SIG-M5 (cell line): Measurements from ENCODE around the gene BBIP1.
"Not testable (repeated sequence)": the region's sequence is repeated elsewhere in the genome, so short reads cannot be mapped to it uniquely, and the experiment has no call there.

Experiments
- DNase-seq: peaks from one replicate; lab custom pipeline; 2025; lab: John Stamatoyannopoulos, UW

Gene BBIP1

GRCh38 chr10:110883924-110884323 is 35.1 kb downstream of the BBIP1 start:
- no peak for DNase-seq

- no peak for DNase-seq
Measured at GRCh38 chr10:110881905-110882304, 37.1 kb downstream of the BBIP1 start.

DNA sequence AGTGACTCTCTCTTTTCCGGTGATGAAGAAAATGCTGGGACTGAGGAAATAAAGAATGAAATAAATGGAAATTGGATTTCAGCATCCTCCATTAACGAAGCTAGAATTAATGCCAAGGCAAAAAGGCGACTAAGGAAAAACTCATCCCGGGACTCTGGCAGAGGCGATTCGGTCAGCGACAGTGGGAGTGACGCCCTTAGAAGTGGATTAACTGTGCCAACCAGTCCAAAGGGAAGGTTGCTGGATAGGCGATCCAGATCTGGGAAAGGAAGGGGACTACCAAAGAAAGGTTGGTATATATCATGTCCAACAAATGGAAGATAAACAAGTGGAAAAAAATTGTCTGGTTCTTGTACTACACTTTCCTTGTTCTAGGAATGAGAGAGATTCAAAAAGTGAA is 37.7 kb downstream of the BBIP1 start:
- DNase-seq: no peak

DNA sequence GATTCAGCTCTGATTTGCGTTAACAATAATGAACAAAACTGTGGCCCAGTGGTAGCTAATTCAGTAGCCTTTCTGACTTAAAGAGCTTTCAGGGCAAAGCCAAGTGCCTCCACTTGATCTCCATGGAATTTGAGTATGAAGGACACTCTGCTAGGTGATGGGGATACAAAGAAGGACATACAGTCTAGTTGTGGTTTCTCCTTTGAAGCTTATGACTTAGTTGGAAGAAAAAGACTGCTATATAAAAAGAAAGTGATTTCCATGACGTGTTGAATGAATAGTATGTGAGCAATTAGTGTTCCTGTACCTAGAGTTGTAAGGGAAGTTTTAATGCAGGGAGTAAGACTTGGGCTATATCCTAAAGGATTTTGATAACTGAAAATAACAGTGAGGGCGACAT is 39.0 kb downstream of the BBIP1 start:
- no peak for DNase-seq

DNA sequence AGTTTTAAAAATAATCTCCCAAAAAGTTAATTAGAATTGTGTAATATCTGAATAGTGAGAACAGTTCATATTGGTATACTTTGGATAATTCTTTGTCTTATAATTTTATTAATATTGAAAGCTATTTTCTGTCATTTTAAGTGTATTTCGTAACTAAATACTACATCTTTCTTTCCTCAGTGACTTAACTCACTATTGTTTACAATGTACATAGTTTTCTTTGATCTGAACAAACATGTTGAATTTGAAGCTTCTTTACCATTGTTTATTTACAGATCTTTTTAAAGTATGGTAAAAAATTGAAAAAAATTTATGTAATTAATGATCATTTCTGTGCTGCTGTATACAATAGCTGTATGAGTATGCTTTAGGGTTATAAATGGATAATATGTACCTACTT is 42.2 kb downstream of the BBIP1 start:
- DNase-seq: no peak

DNA sequence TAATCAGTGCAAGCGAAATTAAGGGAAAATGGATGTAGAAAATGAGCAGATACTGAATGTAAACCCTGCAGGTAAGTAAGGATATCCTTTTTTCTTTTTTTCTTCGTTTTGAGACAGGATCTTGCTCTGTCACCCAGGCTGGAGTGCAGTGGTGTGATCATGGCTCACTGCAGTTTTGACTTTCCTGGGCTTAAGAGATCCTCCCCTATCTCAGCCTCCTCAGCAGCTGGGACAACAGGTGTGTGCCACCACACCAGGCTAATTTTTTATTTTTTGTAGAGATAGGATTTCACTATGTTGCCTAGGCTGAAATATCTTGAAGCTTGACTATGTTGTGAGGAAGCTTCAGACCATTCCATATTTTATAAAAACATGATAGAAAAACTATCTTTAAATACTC is 43.0 kb downstream of the BBIP1 start:
- no peak for DNase-seq

DNA sequence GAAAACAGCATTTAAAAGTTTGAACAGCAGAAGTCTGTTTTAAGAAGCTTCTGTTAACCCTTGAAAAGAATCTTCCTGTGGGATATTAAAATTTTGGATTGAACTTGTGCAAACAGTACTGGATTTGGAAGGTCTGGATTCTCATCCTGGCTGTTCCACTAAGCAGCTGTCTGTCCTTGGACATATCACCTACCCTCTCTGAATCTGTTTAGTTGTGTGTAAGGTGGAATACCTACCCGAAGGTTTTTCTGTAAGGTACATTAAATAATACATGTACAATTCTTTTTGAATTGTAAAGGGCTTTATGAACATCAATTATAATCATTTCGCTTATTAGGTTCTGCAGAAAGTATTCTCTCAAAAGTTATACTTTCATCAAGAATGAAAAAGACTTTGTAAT is 45.0 kb downstream of the BBIP1 start:
- no peak for DNase-seq

DNA sequence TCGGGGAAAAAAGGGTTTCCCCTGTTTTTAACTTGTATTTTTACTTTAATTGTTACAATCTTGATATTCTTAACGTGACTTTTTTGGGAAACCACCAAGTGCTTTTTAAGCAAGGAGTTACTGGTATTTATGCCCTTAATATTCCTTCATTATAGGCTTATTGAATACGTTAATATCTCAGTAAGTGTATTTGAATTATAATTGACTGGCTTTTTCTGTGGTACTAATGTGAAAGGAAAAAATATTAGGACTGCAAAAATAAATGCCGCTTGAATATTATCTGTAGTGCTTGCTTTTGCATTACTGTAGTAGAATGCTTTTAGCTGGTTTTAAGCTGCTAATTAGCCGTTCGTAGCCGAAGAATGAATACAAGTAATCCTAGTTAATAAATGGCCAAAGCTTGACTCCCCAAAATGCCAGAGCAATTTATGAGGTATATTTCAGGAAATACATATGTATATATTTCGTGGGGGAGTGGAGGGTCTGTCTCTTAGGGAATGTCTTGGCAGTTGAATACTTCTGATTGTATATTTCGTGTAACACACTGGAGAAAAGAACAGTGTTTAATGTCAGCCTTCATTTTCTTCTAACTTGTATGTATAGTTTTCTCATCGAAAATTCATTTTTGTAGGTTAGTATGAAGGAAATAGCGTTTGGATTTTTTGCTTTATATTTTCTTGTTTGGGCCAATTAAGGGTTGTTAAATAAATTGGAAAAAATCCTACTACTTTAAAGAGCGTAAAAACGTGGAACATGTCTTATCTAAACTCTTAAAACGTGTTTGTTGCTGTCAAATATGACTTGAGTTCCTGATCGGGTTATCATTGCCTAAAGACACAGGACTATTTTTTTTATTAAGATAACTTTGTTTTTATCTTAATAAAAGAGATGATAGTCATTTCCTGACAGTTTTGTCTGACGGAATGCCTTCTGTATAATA is 45.7 kb downstream of the BBIP1 start:
- no peak for DNase-seq

DNA sequence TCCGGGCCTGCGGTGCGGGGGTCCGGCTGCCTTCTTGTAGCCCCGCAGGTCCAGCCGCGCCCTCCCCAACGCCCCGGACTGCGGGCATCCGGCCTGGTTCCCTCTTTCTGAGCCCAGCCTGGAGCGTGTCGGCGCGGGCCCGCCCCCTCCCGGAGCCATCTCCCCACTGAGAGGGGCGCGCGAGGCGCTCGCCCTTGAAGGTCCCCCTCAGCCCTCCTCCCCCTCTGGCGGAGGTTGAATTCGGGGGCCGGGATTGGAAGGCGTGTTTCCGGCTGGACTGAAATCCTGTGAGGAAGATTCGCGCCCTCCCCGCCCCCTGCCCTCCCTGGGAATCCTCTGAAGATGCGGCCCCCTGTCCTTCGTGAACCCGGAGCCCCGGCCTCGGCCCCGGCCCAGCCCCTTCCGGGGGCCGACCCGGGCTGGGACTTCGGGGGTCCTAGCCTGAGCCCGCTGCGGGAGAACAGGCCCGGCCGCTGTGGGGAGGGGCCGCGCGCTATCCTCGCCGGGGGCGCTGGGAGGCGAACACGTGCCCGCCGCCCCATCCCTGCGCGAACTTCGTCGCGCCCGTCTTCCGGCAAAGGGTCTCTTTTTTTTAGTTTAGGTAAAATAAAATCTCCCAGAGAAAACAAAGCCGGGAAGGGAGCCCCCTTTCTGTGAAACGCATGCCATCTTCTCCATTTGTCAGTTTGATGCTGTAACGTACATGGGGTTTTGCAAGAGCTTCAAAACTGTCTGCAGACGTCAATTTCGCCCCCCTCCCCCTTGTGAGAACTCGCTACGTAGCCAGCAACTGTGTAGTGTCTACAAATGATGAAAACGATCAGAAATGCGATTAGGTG is 46.6 kb downstream of the BBIP1 start:
- DNase-seq: peak; percentile 69

DNA sequence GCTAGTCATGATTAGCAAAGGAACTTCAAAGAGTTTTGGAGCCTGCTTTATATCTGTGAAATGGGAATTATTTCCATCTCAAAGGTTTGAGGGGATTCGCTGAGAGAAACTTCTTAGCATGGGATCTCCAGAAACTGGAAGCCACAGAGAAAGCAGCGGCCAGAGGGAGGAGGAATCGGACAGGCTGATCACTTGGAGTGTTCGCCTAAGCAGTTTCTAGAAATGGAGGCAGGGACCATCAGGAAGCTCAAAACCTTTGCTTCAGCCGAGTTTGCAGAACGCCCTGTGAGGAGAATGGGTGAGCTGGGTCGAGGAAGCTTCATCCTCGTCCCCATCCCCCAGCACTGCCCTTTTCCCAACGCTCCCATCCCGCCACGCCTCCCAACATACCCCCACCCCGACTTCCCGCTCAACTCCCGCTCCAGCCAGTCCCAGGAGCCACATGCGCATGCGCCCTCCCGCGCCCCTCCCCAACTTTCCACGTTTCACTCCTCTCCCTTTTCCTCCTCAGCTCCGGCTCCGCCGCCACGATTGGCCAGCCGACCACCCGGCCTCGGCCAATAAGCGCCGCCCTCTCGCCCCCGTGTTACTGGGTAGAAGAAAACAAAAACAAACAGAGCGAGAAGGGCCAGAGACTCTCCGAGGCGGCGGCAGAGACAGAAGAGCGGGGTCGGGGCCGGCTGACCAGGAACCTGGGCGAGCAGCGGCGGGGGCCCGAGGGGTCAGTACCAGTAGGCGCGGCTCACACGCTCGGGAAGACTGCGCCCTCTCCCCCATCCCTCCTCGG is 47.5 kb downstream of the BBIP1 start, which contains the start of gene PDCD4:
TSS of gene PDCD4 (plus strand) at position 631 of the 787 bp plus-strand sequence. CDS start 4,100 bp downstream, outside the sequence.
- DNase-seq: no peak

DNA sequence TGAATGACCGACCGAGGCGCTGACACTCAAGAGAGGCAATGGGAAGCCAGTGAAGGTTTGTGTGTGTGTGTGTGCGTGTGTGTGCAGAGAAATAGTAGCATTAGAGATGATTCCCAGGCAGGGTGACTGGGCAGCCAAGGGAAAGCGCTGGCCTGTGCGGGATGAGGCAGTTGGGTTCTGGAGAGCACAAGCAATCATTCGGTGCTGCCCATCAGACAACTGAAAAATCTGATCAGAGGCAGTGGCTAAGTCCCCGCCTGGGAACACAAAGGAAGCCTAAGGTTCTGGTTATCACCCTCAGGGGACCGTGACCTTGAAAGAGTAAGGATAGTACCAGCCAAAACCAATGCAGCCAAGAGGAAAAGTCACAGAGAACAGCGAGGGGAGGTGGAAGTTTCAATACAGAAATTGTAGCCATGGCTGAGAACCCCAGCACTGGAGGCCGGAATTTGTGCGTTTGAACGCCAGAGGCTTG is 48.1 kb downstream of the BBIP1 start:
- DNase-seq: no peak

DNA sequence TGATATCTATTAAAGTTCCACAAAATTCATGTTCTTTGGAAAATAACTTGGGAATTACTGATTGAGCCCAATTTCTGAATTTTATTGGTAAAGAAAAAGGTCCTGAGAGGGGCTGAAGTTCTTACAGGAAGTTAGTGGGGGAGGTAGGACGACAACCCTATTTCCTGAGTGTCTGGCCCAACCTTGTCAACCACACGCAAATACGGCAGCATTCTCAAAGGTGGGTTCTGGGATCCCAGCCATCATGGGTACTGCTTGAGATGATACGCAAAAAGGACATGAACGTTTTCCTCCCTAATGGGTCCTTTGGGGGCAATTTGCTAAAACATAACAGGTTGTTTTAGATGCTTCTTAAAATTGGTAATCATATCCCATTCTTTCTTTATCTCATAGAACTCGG is 50.0 kb downstream of the BBIP1 start:
- no peak for DNase-seq

- no peak for DNase-seq
Measured at GRCh38 chr10:110867807-110868465, 51.0 kb downstream of the BBIP1 start.

DNA sequence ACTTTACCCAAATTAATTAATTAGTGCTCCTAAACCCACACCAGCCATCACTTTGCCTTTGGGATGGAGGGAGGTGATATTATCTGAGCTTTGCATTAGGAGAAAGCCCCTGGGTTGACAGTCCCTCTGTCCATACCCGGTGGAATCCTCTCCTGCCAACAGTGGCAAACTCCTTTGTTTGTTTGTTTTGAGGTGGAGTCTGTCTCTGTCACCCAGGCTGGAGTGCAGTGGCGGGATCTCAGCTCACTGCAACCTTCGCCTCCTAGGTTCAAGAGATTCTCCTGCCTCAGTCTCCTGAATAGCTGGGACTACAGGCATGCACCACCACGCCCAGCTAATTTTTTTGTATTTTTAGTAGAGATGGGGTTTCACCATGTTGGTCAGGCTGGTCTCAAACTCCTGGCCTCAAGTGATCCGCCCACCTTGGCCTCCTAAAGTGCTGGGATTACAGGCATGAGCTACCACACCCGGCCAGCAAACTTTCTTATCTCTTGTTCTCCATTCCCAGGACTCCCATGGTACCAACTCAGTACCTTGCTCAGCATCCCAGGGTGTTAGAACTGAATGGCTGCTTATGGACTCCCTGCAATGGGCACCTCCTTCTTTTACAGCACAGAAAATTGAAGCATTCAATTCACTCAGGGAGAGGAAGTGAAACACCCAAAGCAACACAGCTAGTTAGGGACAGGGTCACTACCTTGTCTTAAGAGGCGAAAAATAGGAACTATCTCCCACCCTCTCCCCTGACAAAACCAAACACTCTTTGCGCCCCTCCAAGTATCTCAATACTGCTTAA is 51.8 kb downstream of the BBIP1 start:
- not testable (repeated sequence) for DNase-seq

GRCh38 chr10:110865809-110866482 is 53.0 kb downstream of the BBIP1 start:
- DNase-seq: no peak

GRCh38 chr10:110865186-110865808 is 53.7 kb downstream of the BBIP1 start:
- no peak for DNase-seq

GRCh38 chr10:110864662-110865140 is 54.3 kb downstream of the BBIP1 start:
- peak; percentile 27 for DNase-seq

GRCh38 chr10:110863956-110864355 is 55.0 kb downstream of the BBIP1 start:
- no peak for DNase-seq

DNA sequence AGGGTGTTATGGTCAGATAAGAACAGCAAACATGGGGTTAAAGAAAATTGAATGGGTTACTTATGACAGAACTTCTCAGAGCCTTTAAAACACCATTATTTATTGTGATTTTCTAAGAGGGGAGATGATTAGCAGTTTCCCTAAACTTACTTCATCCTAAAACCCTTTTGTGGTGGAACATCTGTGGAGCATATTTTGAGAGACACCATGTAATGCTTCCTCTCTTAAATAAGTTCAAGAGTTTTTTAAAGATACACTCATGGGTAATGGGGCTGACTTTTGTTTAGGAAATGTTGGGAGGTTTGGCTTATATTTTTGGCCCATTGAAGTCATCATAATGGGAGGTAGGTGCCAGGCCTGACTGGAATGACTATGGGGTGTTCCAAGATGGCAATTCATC is 55.6 kb downstream of the BBIP1 start:
- no peak for DNase-seq
